Liver (tissue), 9 donors: ENCODE data around the gene ZNF649. TPM values are rescaled to one million over a fixed set of nuclear protein-coding genes. Genes with fewer than 3 reads are reported as not detected.
A peak's percentile ranks its signal among the peaks of the same experiment; 100 is the strongest.

Source experiments
- DNase-seq: peaks from one replicate; pipeline ENCODE4 v3.0.0-alpha.2; 2017; ENCODE audit warnings: low spot score
- H3K27ac ChIP-seq, 2 donors: one replicate each; pipeline ENCODE4 v1.7.0; 2013; ENCODE audit warnings: inconsistent platforms in 2 of 2, low read length in 2 of 2, control low read depth in 1 of 2, low read depth in 1 of 2, mild to moderate bottlenecking in 1 of 2
- H3K27me3 ChIP-seq, 4 donors: one replicate each; pipeline versions ENCODE4 v1.6.1 to v1.7.0; 2013; ENCODE audit warnings: low read length in 3 of 4, inconsistent platforms in 1 of 4, mild to moderate bottlenecking in 1 of 4, moderate library complexity in 1 of 4; ENCODE audit not compliant: control insufficient read depth in 4 of 4, insufficient read depth in 4 of 4
- H3K36me3 ChIP-seq, 4 donors: one replicate each; pipeline versions ENCODE4 v1.6.1 to v1.7.0; 2013; ENCODE audit warnings: low read length in 3 of 4, mild to moderate bottlenecking in 3 of 4, low read depth in 1 of 4, moderate library complexity in 1 of 4; ENCODE audit not compliant: control insufficient read depth in 4 of 4, insufficient read depth in 3 of 4
- H3K4me1 ChIP-seq, 4 donors: one replicate each; pipeline versions ENCODE4 v1.6.1 to v1.7.0; 2013; ENCODE audit warnings: low read length in 3 of 4, mild to moderate bottlenecking in 3 of 4, moderate library complexity in 1 of 4; ENCODE audit not compliant: control insufficient read depth in 4 of 4, insufficient read depth in 4 of 4
- H3K4me3 ChIP-seq, 3 donors: one replicate each; pipeline versions ENCODE4 v1.6.1 to v1.7.0; 2013; ENCODE audit warnings: low read length in 3 of 3, control low read depth in 1 of 3, low read depth in 1 of 3, mild to moderate bottlenecking in 1 of 3
- H3K9ac ChIP-seq, 2 donors: one replicate each; pipeline ENCODE4 v1.7.0; 2013; ENCODE audit warnings: low read length in 2 of 2, mild to moderate bottlenecking in 2 of 2, moderate library complexity in 2 of 2, control low read depth in 1 of 2, low read depth in 1 of 2
- H3K9me3 ChIP-seq, 4 donors: one replicate each; pipeline versions ENCODE4 v1.6.1 to v1.7.0; 2013; ENCODE audit warnings: low read length in 3 of 4; ENCODE audit not compliant: control insufficient read depth in 4 of 4
- ATF3 ChIP-seq: IDR thresholded peaks from 2 replicates; pipeline ENCODE4 v1.6.1; 2016; ENCODE audit warnings: antibody characterized with exemption
- CTCF ChIP-seq: fragments of 150-350 bp; IDR thresholded peaks from 2 replicates; pipeline ENCODE4 v1.5.1; 2017; ENCODE audit warnings: improper control_type of control experiment, low read depth, low read length; ENCODE audit not compliant: missing input control
- FOXA1 ChIP-seq: IDR thresholded peaks from 2 replicates; pipeline ENCODE4 v1.6.1; 2016; ENCODE audit warnings: antibody characterized with exemption
- FOXA2 ChIP-seq: IDR thresholded peaks from 2 replicates; pipeline ENCODE4 v1.6.1; 2016; ENCODE audit warnings: antibody characterized with exemption
- GABPA ChIP-seq, 2 donors: IDR thresholded peaks in 1 of 2; conservative IDR thresholded peaks in 1 of 2; 2 replicates each; pipeline ENCODE4 v1.6.1; 2016; ENCODE audit warnings: antibody characterized with exemption in 2 of 2, mild to moderate bottlenecking in 1 of 2, moderate library complexity in 1 of 2
- HNF4G ChIP-seq: IDR thresholded peaks from 2 replicates; pipeline ENCODE4 v1.6.1; 2016; ENCODE audit warnings: antibody characterized with exemption
- MAX ChIP-seq: IDR thresholded peaks from 2 replicates; pipeline ENCODE4 v1.6.1; 2016; ENCODE audit warnings: antibody characterized with exemption
- NR2F2 ChIP-seq: IDR thresholded peaks from 2 replicates; pipeline ENCODE4 v1.6.1; 2016; ENCODE audit warnings: antibody characterized with exemption
- RAD21 ChIP-seq, 2 donors: IDR thresholded peaks; 2 replicates each; pipeline ENCODE4 v1.6.1; 2016; ENCODE audit warnings: antibody characterized with exemption in 2 of 2, mild to moderate bottlenecking in 2 of 2
- REST ChIP-seq: IDR thresholded peaks from 2 replicates; pipeline ENCODE4 v1.6.1; 2016; ENCODE audit warnings: antibody characterized with exemption, mild to moderate bottlenecking
- RXRA ChIP-seq, 2 donors: IDR thresholded peaks; 2 replicates each; pipeline ENCODE4 v1.6.1; 2017 to 2018; ENCODE audit warnings: antibody characterized with exemption in 2 of 2, mild to moderate bottlenecking in 1 of 2
- SP1 ChIP-seq: IDR thresholded peaks from 2 replicates; pipeline ENCODE4 v1.6.1; 2018; ENCODE audit warnings: antibody characterized with exemption, mild to moderate bottlenecking
- TAF1 ChIP-seq: conservative IDR thresholded peaks from 2 replicates; pipeline ENCODE4 v1.6.1; 2016; ENCODE audit warnings: antibody characterized with exemption, mild to moderate bottlenecking
- YY1 ChIP-seq: IDR thresholded peaks from 2 replicates; pipeline ENCODE4 v1.6.1; 2016; ENCODE audit warnings: antibody characterized with exemption, mild to moderate bottlenecking
- ZBTB33 ChIP-seq: IDR thresholded peaks from 2 replicates; pipeline ENCODE4 v1.6.1; 2016; ENCODE audit warnings: antibody characterized with exemption
- WGBS: extraction: QIAGEN DNeasy Blood & Tissue Kit; methylation state at CpG from one replicate; pipeline ENCODE4 v1.1.7; 2013; 5-methylcytosine and 5-hydroxymethylcytosine counted together
- polyA plus RNA-seq, 2 donors: library from polyadenylated mRNA; stranded (reverse) in 1 of 2; unstranded in 1 of 2; fragments of 200-250 nt in 1 of 2; fragments of >200 nt in 1 of 2; fragmentation: Nextera tagmentation in 1 of 2; extraction: Ambion mirVana in 1 of 2; gene quantifications; one replicate each; pipeline versions ENCODE4 v1.2.1 to v1.2.3, GENCODE V29; 2013 to 2015
- total RNA-seq, 2 donors: library from RNA; depleted of rRNA; stranded (reverse); fragments of >200 nt; gene quantifications; one replicate each; pipeline ENCODE4 v1.2.3, GENCODE V29; 2014
- donor health status: healthy.
- donor health status: healthy.
- donor health status: healthy.
- donor health status: healthy.
- donor health status: healthy.

The ZNF649 gene
- total and polyA plus RNA-seq, 4 donors = 0.83 to 5.0 (median 3.1) TPM

GRCh38 chr19:51927859-51928258 is 23.0 kb upstream of the ZNF649 start:
- H3K36me3 ChIP-seq = peaks cover 0 to 30% (median 25%) of the 10 kb centered on the region in 4 donors
- no peak overlapping the region for H3K27ac ChIP-seq
- H3K9me3 ChIP-seq = peaks cover 9 to 23% (median 22%) of the 10 kb centered on the region in 4 donors
- peaks cover 3 to 10% (median 5%) of the 10 kb centered on the region in 4 donors for H3K4me1 ChIP-seq
- 40% methylated on average over 13 of the region's 13 CpGs for WGBS
- DNase-seq = no peak
- H3K4me3 ChIP-seq = peak overlapping the region; percentile 68 to 95 (median 78)
- no peaks in the 10 kb centered on the region for H3K27me3 ChIP-seq
- peak overlapping the region; percentile 69 to 76 for H3K9ac ChIP-seq
- TF ChIP-seq NR2F2 (no peak), RXRA (IDR thresholded peaks at IDR 0.05) (no peak), ZBTB33 (no peak), FOXA2 (no peak), MAX (no peak), ATF3 (no peak), HNF4G (no peak), FOXA1 (no peak), RAD21 (IDR thresholded peaks at IDR 0.05) (no peak), REST (no peak), TAF1 (no peak), YY1 (no peak)

- peaks cover 12 to 26% (median 25%) of the 10 kb centered on the region in 4 donors for H3K9me3 ChIP-seq
- peak; percentile 81 for DNase-seq
- H3K36me3 ChIP-seq = peaks cover 0 to 23% (median 21%) of the 10 kb centered on the region in 4 donors
- peak within 1 kb of the TSS; percentile 69 to 76 for H3K9ac ChIP-seq
- peak within 1 kb of the TSS; percentile 68 to 95 (median 78) for H3K4me3 ChIP-seq
- H3K27ac ChIP-seq = peak within 1 kb of the TSS; percentile 90 to 97
- peaks cover 3 to 10% (median 5%) of the 10 kb centered on the region in 4 donors for H3K4me1 ChIP-seq
- under 1% methylated on average over 52 of the region's 52 CpGs for WGBS
- H3K27me3 ChIP-seq = no peaks in the 10 kb centered on the region
- peak; percentile 35 for TF ChIP-seq NR2F2
- peak; percentile 62 to 82 for TF ChIP-seq GABPA (IDR thresholded peaks at IDR 0.05 in 1 of 2, conservative IDR thresholded peaks at IDR 0.05 in 1 of 2)
- TF ChIP-seq SP1 = peak; percentile 54
- TF ChIP-seq CTCF = peak; percentile 9
- TF ChIP-seq ATF3 = peak; percentile 59
- peak; percentile 46 for TF ChIP-seq REST
- TF ChIP-seq ZBTB33 = peak; percentile 97
- peak; percentile 100 for TF ChIP-seq YY1
Measured at GRCh38 chr19:51926784-51927741, 22.2 kb upstream of the ZNF649 start, which contains the start of gene ZNF613. Gene ZNF613, plus strand, starts transcription at chr19:51927472. Its CDS starts 8,749 bp downstream, at chr19:51936221.
